Activated CD4-positive, alpha-beta T cell treated with anti-CD3 and anti-CD28 coated beads, Interleukin-2, Interleukin-4, amounts not matched to agents 100 ng/mL and 50 ng/mL, durations not matched to agents 16 hours and 8 hours (primary cell): Measurements from ENCODE around the gene MBD6.
"Not testable (repeated sequence)": the region's sequence is repeated elsewhere in the genome, so short reads cannot be mapped to it uniquely, and the experiment has no call there.

Experiments used
- DNase-seq: peaks from one replicate; pipeline ENCODE4 v3.0.0-alpha.2; 2020; ENCODE audit warnings: low spot score

Gene MBD6

DNA sequence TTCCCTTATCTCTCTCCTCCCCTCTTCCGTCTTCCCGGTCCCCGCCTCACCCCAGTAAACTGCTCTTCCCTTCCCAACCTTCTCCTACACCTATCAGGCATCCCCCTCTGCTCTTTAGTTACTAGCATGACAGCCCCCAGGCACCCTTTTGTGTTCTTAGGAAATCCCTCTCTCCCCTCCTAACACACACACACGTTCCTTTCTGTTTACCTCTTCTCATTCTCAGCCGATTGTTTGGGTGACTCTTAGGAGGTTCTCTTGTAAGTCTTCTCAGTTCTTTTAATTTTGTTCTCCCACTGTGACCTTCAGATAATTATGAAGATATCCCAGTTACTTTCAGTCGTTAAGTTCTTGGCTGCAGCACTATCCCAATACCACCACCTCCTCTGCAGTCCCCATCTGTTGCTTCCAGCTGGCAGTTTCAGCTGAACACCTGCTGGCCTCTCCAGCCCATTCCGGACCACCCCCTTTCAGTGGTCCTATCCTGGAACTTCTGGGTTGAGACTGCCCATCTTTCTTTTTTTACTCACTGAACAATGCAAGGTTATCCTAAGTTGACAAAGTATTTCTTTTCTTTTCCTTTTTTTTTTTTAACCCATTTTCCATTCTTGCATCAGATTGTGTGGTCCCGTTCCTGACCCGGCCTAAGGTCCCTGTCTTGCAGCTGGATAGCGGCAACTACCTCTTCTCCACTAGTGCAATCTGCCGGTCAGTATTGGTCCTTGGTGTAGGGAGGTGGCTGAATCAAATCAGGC, 34.0 kb upstream of the MBD6 start:
- no peak for DNase-seq

DNA sequence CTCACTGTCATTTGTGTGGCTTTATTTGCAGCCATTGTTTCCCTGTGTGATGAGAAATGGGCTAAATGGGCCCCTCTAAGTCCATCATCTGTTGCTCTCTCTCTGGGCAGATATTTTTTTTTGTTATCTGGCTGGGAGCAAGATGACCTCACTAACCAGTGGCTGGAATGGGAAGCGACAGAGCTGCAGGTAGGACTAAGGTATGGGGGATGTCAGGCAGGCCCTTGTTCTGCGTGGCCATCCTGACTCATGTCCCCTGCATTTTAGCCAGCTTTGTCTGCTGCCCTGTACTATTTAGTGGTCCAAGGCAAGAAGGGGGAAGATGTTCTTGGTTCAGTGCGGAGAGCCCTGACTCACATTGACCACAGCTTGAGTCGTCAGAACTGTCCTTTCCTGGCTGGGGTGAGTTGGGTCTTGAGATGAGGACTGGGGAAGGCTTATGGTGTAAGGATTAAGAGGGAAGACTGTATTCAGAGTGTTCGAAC, 33.4 kb upstream of the MBD6 start:
- DNase-seq, result no peak

DNA sequence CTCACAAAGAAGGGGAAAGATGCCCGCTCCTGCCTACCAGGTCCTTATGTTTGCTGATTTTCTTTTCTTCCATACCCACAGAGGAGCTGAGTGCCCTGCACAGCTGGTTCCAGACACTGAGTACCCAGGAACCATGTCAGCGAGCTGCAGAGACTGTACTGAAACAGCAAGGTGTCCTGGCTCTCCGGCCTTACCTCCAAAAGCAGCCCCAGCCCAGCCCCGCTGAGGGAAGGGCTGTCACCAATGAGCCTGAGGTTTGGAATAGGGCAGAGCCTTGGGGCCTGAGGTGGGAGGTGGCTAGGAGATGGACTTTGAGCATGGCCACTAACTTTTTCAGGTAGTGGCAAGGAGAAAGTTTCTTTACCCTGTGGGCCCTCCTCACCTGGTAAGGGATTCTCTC, 32.5 kb upstream of the MBD6 start:
- no peak for DNase-seq

DNA sequence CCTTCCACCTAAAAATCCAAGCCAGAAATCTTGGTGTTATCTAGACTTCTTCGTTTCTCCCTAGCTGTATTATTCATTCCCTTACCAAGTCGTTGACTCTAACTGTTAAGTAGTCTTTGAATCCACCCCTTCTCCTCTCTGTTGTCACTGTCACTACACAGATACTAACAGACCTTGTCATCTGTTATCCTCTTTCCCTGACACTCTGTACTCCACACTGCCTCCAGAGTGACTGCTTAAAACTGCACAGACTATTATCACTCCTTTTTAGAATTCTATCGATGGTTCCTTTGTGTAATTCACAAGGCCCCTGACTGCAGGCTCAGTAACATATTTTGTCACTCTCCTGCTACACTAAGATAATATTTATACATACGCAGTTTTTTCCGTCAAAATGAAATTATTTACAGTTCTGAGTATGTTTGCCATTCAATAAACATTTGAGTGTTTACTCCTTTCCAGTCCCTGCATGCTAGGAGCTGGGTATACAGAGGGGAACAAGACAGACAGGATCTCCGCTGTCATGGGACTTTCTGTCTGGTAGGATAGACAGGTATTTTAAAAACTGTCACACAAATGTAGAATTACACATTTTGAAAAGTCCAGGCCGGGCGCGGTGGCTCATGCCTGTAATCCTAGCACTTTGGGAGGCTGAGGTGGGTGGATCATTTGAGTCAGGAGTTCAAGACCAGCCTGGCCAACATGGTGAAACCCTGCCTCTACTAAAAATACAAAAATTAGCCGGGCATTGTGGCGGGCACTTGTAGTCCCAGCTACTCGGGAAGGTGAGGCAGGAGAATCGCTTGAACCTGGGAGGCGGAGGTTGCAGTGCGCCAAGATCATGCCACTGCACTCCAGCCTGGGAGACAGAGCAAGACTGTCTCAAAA, 31.0 kb upstream of the MBD6 start:
- DNase-seq, result no peak

DNA sequence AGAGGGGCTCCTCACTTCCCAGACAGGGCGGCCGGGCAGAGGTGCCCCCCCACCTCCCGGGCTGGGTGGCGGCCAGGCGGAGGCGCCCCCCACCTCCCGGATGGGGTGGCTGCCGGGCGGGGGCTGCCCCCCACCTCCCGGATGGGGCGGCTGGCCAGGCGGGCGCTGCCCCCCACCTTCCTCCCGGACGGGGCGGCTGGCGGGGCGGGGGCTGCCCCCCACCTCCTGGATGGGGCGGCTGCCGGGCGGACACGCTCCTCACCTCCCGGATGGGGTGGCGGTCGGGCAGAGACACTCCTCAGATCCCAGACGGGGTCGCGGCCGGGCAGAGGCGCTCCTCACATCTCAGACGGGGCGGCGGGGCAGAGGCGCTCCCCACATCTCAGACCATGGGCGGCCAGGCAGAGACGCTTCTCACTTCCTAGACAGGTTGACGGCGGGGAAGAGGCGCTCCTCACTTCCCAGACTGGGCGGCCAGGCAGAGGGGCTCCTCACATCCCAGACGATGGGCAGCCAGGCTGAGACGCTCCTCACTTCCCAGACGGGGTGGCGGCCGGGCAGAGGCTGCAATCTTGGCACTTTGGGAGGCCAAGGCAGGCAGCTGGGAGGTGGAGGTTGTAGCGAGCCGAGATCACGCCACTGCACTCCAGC, 27.4 kb upstream of the MBD6 start:
- not testable (repeated sequence) for DNase-seq

DNA sequence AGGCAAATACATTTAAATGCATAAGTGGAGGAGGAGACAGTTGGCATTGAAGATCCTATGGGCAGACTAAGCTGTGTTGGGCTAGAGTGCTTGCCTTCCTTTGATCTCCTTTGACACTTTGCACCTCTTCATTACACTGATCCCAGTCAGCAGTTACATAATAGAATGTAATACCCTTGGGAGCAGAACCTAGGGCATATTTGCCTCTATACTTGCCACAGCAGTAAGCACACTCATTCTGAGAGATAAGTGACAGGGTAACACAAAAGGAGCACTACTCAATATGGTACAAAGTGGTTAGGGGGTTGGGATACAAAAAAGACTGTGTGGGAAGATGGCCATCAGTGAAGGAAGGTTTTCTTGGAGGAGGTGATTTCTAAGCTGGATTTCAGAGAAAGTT, 25.8 kb upstream of the MBD6 start:
- DNase-seq, result no peak

DNA sequence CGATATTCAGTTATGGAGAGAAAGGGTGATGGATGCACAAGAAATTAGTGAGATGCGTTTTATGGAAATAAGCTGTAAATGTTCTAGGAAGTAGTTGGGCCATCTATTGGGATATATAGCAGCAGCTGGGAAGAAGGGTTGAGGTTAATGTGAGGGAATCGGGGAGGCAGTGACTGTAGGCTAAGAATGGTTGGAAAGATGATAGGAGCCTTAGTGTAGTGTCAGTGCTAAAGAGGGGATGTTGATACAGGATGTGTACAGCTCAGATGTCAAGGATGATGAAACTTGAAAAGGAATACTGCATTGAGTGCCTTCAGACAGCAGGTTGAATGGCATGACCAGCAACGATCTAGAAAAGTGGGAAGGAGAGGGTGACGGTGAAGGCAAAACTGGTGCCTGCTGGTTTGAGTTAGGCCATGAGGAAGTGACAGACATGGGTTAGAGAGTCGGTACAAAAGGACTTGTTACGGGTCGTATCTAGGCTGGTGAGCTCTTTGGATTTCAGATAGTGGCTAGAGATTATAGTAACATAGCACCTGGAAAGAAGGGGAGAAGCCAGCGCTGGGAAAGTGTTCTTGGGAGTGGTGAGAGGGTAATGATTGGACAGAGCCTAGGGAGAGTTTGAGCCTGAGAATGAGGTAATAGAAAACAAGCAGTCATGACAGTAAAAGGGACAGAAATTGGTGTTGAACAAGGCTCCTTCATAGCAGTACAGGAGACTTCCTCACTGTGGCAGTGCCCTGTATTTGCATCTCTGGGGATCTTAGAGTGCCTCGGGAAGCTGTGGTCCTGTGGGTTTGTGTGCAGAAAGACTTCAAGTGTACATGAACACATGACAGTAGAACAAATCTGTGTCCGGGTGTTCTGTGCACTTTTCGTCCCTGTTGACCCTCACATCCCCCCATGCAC, 25.1 kb upstream of the MBD6 start:
- no peak for DNase-seq

DNA sequence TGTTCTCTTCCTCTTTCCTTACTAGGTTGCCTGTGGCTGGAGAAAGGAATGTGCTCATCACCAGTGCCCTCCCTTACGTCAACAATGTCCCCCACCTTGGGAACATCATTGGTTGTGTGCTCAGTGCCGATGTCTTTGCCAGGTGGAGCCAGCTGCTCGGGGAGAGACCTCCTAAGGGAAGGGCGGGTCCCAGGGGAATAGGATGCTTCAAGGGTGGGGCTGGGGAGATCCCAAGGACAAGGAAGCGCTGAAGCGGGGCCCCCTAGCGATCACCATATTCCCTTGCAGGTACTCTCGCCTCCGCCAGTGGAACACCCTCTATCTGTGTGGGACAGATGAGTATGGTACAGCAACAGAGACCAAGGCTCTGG, 24.5 kb upstream of the MBD6 start:
- DNase-seq, result no peak

DNA sequence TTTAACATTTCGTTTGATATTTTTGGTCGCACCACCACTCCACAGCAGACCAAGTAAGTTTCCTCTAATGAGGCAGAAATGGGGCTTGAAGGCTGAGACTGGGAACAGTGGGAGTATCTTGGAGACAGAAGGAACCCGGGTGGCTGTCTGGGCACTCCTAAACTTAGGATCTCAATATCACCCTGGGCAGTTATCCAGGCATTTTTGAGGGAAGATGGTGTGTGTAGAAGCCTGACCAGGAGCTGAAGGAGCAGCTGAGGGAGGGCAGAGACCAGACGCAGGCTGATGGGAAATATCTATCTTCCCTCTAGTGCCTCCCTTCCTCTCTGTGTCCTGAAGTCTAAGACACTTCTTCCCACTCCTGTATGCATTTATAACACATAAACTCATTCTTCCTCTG, 24.1 kb upstream of the MBD6 start:
- no peak for DNase-seq

DNA sequence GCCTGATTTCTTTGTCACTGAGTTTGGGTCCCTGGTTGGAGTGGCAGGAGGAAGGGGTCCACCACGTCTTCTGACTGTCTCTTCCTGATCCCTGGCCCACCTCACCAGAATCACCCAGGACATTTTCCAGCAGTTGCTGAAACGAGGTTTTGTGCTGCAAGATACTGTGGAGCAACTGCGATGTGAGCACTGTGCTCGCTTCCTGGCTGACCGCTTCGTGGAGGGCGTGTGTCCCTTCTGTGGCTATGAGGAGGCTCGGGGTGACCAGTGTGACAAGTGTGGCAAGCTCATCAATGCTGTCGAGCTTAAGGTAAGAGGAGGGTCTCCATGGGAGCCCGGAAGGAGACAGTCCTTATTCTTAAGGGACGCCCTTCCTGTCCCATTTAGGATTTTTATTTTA, 22.4 kb upstream of the MBD6 start:
- DNase-seq, result no peak

DNA sequence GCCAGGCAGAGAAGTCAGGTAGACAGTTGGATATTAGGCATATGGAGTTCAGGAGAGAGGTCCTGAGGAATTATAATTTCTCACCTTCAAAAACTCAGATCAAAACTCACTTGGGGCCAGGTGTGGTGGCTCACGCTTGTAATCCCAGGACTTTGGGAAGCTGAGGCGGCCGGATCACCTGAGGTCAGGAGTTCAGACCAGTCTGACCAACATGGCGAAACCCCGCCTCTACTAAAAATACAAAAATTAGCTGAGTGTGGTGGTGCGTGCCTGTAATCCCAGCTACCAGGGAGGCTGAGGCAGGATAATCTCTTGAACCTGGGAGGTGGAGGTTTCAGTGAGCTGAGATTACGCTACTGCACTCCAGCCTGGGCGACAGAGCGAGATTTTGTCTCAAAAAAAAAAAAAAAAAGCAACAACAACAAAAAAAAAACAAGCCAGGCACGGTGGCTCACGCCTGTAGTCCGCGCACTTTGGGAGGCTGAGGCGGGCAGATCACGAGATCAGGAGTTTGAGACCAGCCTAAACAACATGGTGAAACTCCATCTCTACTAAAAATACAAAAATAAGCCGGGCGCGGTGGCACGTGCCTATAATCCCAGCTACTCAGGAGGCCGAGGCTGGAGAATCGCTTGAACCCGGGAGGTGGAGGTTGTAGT, 20.2 kb upstream of the MBD6 start:
- not testable (repeated sequence) for DNase-seq

DNA sequence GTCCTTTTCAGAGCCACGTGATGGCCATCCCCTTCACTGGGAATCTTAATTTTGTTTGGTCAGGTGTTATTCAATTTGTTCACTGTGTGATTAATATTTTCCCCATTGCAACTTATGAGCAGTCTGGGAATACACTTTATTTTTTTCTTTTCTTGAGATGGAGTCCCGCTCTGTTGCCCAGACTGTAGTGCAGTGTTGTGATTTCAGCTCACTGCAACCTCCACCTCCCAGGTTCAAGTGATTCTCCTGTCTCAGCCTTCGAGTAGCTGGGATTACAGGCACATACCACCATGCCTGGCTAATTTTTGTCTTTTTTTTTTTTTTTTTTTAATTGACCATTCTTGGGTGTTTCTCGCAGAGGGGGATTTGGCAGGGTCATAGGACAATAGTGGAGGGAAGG, 16.1 kb upstream of the MBD6 start:
- not testable (repeated sequence) for DNase-seq

DNA sequence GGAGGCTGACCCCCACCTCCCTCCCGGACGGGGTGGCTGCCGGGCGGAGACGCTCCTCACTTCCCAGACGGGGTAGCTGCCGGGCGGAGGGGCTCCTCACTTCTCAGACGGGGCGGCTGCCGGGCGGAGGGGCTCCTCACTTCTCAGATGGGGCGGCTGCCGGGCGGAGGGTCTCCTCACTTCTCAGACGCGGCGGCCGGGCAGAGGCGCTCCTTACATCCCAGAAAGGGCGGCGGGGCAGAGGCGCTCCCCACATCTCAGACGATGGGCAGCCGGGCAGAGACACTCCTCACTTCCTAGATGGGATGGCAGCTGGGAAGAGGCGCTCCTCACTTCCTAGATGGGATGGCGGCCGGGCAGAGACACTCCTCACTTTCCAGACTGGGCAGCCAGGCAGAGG, 14.8 kb upstream of the MBD6 start:
- DNase-seq, result not testable (repeated sequence)

DNA sequence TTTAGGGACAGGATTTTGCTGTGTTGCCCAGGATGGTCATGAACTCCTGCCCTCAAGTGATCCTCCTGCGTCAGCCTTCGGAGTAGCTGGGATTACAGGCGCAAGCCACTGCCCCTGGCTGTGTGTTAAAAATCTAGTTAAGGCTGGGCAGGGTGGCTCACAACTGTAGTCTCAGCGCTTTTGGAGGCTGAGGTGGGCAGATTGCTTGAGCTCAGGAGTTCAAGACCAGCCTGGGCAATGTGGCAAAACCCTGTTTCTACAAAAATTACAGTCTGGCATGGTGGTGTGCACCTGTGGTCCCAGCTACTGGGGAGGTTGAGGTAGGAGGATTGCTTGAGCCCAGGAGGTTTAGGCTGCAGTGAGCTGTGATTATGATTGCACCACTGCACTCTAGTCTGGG, 11.5 kb upstream of the MBD6 start:
- DNase-seq, result no peak

DNA sequence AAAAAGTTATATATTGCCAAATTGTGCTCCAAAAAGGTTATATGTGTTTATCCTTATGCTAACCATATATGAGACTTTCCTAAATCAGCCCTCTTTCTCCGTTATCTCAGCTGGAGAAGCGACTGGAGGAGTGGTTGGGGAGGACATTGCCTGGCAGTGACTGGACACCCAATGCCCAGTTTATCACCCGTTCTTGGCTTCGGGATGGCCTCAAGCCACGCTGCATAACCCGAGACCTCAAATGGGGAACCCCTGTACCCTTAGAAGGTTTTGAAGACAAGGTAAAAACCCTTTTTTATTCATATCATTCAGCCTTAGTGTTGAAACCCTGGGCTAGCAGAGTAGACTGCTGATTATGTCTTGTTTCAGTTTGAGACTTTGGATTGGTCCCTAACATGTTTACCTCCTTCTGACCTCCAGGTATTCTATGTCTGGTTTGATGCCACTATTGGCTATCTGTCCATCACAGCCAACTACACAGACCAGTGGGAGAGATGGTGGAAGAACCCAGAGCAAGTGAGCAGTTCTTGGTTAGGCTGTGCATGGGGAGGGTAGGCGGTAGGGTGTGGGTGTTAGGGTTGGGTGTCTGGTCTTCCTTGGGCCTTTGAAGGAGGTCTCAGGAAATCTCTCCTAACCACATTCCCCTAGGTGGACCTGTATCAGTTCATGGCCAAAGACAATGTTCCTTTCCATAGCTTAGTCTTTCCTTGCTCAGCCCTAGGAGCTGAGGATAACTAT, 10.9 kb upstream of the MBD6 start:
- no peak for DNase-seq

DNA sequence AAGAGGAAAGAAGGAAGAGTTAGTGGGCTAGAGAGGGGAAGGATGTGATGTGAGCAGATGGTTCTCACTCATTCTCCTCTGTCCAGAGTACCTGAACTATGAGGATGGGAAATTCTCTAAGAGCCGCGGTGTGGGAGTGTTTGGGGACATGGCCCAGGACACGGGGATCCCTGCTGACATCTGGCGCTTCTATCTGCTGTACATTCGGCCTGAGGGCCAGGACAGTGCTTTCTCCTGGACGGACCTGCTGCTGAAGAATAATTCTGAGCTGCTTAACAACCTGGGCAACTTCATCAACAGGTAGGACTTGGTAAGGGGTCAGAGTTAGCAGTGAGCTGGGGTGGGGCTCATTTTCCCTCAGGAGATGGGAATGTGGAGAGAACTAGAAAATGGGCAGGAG, 10.0 kb upstream of the MBD6 start:
- DNase-seq, result no peak

DNA sequence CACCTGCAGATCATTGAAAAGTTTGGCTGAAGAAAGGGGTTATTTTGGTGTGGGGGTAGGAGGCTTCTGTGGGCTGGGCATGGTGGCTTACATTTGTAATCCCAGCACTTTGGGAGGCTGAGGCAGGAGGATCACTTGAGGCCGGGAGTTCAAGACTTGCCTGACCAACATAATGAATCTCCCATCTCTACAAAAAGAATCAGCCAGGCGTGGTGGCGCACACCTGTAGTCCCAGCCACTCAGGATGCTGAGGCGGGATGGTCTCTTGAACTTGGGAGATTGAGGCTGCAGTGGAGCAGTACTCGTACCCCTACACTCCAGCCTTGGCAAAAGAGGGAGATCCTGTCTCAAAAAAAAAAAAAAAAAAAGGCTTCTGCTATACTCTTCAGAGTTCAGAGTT, 9.4 kb upstream of the MBD6 start:
- DNase-seq, result no peak

DNA sequence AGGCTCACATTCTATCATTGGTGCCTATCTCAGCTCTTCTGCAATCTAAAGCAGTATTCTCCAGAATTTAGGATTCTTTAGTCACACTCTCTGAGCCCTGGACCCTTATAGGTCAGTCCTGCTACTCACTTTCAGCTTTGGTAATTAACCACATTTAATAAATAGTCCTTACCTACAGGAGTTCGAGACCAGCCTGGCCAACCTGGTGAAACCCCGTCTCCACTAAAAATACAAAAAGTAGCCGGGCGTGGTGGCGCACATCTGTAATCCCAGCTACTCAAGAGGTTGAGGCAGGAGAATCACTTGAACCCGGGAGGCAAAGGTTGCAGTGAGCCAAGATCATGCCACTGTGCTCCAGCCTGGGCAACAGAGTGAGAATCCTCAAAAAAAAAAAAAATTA, 8.9 kb upstream of the MBD6 start:
- DNase-seq, result not testable (repeated sequence)

DNA sequence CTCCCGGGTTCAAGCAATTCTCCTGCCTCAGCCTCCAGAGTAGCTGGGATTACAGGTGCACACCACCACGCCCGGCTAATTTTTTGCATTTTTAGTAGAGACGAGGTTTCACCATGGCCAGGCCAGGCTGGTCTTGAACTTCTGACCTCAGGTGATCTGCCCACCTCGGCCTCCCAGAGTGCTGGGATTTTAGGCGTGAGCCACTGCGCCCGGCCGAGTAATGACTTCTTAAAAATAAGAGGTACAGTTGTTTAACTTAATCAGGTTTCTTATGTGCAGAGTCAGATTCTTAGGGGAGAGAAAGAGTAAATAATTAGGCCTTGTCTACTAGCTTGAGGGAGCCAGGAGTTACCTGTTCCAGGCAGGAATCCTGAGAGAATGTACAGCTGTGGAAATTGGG, 8.4 kb upstream of the MBD6 start:
- DNase-seq, result not testable (repeated sequence)

DNA sequence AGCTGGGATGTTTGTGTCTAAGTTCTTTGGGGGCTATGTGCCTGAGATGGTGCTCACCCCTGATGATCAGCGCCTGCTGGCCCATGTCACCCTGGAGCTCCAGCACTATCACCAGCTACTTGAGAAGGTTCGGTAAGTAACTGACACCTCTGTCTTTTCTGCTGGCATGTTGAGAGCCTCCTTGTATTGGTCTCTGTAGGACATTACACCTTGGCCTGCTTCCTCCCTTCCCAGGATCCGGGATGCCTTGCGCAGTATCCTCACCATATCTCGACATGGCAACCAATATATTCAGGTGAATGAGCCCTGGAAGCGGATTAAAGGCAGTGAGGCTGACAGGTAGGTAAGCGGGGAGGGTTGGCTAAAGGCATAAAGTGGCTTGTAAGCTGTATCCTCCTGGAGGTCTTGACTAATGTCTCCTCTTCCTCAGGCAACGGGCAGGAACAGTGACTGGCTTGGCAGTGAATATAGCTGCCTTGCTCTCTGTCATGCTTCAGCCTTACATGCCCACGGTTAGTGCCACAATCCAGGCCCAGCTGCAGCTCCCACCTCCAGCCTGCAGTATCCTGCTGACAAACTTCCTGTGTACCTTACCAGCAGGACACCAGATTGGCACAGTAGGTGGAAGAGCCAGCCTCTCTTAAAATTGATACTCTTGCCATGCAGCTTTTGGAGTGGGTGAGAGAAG, 7.8 kb upstream of the MBD6 start:
- DNase-seq, result no peak
